Thyroid gland (tissue), 4 donors: ENCODE measurements around the gene AXL.

ENCODE experiments used
- CTCF ChIP-seq, 6 experiments: fragments of 200-600 bp in 3 of 6; fragments of 450-650 bp in 3 of 6; sonication (generic) in 3 of 6; IDR thresholded peaks; one replicate each; pipeline ENCODE4 v1.5.1; 2016 to 2019; ENCODE audit warnings: antibody characterized with exemption in 6 of 6, mild to moderate bottlenecking in 2 of 6, inconsistent platforms in 1 of 6, moderate library complexity in 1 of 6
- POLR2A ChIP-seq, 2 donors: fragments of 450-650 bp; IDR thresholded peaks; one replicate each; pipeline ENCODE4 v1.6.1; 2017; ENCODE audit warnings: antibody characterized with exemption in 2 of 2, mild to moderate bottlenecking in 2 of 2, moderate library complexity in 1 of 2

GRCh38 chr19:41223431-41224234 is 4.6 kb downstream of the AXL start:
- TF ChIP-seq POLR2A (IDR thresholded peaks at IDR 0.05): no peak
- no peak for TF ChIP-seq CTCF (IDR thresholded peaks at IDR 0.05)
